ENCODE measurements around the gene FCN1.

FCN1 gene

DNA sequence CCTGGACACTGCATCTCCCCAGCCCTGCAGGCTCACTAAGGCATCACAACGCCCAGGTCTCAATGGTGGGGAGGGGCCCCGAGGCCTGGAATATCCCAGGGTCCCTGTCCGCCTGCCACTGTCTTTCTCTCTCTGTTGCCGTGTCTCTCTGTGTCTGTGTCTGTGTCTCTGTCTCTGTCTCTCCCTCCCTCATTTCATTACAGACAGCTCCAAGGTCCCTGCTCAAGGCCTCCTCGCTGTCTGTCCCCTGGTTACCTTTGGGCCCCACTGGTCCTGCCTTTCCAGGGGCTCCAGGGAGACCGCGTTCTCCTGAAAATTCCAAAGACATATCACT, 3.2 kb downstream of the FCN1 start:
- H3K9me2 ChIP-seq (replicated peaks; ENCODE audit: low read depth, low read length): no peaks in the 10 kb centered on the region
- no peaks in the 10 kb centered on the region for H3K79me2 ChIP-seq (ENCODE audit: insufficient read depth, low read length)
- TF ChIP-seq, protein P1, sequence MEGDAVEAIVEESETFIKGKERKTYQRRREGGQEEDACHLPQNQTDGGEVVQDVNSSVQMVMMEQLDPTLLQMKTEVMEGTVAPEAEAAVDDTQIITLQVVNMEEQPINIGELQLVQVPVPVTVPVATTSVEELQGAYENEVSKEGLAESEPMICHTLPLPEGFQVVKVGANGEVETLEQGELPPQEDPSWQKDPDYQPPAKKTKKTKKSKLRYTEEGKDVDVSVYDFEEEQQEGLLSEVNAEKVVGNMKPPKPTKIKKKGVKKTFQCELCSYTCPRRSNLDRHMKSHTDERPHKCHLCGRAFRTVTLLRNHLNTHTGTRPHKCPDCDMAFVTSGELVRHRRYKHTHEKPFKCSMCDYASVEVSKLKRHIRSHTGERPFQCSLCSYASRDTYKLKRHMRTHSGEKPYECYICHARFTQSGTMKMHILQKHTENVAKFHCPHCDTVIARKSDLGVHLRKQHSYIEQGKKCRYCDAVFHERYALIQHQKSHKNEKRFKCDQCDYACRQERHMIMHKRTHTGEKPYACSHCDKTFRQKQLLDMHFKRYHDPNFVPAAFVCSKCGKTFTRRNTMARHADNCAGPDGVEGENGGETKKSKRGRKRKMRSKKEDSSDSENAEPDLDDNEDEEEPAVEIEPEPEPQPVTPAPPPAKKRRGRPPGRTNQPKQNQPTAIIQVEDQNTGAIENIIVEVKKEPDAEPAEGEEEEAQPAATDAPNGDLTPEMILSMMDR (conservative IDR thresholded peaks at IDR 0.05; ENCODE audit: low read length): no peak
- TF ChIP-seq EZH2phosphoT487 (IDR thresholded peaks at IDR 0.05; ENCODE audit: borderline replicate concordance): no peak
- no peaks in the 10 kb centered on the region for H3F3A ChIP-seq (ENCODE audit: low read depth)
- no peaks in the 10 kb centered on the region for H4K20me1 ChIP-seq (ENCODE audit: insufficient read depth, low read length, poor library complexity, severe bottlenecking)
- H2AFZ ChIP-seq (ENCODE audit: low read length): no peak overlapping the region
- H3K27me3 ChIP-seq (ENCODE audit: insufficient read depth, low read length, poor library complexity, severe bottlenecking): no peaks in the 10 kb centered on the region
- no peaks in the 10 kb centered on the region for H3K36me3 ChIP-seq (ENCODE audit: insufficient read depth, low read length)
- peaks cover 6% of the 10 kb centered on the region for H3K4me1 ChIP-seq (ENCODE audit: insufficient read depth, low read length, poor library complexity, severe bottlenecking)
- no peak overlapping the region for H3K9ac ChIP-seq (ENCODE audit: low read depth, low read length, poor library complexity, severe bottlenecking)
- H3K4me3 ChIP-seq (ENCODE audit: low read length, poor library complexity, severe bottlenecking): no peak overlapping the region
- peaks cover 8% of the 10 kb centered on the region; the same call in 1 of the 2 replicates for H3K9me3 ChIP-seq (ENCODE audit: insufficient read depth, low read depth, low read length)
- H3K4me2 ChIP-seq (ENCODE audit: low read depth, low read length, poor library complexity, severe bottlenecking): no peak overlapping the region

DNA sequence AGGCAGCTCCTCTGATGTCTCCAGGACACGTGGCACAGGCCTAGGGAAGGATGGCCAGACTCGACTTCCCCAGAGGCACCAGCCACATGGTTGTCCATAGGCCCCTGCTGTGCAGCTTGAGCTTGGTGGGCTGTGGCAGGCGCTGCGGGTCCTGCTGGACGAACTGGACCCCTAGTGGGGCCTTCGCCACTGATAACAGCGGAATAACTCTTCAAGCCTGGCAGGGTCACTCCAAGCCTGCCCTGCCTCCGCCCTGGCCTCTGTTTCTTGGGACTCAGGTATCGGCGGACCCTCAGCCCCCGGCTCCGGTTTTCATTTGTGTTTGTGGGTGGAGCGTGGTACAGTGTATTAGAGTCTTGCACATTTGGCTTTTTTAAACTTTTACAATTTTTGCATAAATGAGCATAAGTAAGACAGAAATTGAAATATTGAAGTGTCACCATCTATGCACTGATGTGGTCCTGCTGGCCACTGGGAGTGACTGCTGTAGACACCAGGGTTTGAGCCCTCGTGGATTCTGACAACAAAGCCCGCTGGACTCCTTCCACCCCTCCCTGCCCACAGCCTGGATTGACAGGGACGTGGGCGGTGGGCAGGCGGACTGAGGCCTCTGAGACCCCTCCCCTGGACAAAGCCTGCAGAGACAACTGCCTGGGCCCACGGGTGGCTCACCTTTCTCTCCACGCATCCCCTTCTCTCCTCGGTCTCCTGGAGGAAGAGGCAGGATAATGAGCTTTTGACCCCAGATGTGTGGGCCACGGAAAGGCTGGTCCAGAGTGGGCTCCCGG, 3.8 kb downstream of the FCN1 start:
- H4K20me1 ChIP-seq (ENCODE audit: insufficient read depth, low read length, poor library complexity, severe bottlenecking): no peaks in the 10 kb centered on the region
- no peaks in the 10 kb centered on the region for H3K79me2 ChIP-seq (ENCODE audit: insufficient read depth, low read length)
- H2AFZ ChIP-seq (ENCODE audit: low read length): no peak overlapping the region
- TF ChIP-seq EZH2phosphoT487 (IDR thresholded peaks at IDR 0.05; ENCODE audit: borderline replicate concordance): no peak
- TF ChIP-seq, protein P1 (conservative IDR thresholded peaks at IDR 0.05; ENCODE audit: low read length): no peak
- no peaks in the 10 kb centered on the region for H3K27me3 ChIP-seq (ENCODE audit: insufficient read depth, low read length, poor library complexity, severe bottlenecking)
- H3K9ac ChIP-seq (ENCODE audit: low read depth, low read length, poor library complexity, severe bottlenecking): no peak overlapping the region
- H3K36me3 ChIP-seq (ENCODE audit: insufficient read depth, low read length): no peaks in the 10 kb centered on the region
- no peak overlapping the region for H3K4me2 ChIP-seq (ENCODE audit: low read depth, low read length, poor library complexity, severe bottlenecking)
- H3K9me3 ChIP-seq (ENCODE audit: insufficient read depth, low read depth, low read length): peaks cover 5% of the 10 kb centered on the region; the same call in 1 of the 2 replicates
- no peaks in the 10 kb centered on the region for H3F3A ChIP-seq (ENCODE audit: low read depth)
- no peaks in the 10 kb centered on the region for H3K9me2 ChIP-seq (replicated peaks; ENCODE audit: low read depth, low read length)
- no peak overlapping the region for H3K4me3 ChIP-seq (ENCODE audit: low read length, poor library complexity, severe bottlenecking)
- peaks cover 6% of the 10 kb centered on the region for H3K4me1 ChIP-seq (ENCODE audit: insufficient read depth, low read length, poor library complexity, severe bottlenecking)

DNA sequence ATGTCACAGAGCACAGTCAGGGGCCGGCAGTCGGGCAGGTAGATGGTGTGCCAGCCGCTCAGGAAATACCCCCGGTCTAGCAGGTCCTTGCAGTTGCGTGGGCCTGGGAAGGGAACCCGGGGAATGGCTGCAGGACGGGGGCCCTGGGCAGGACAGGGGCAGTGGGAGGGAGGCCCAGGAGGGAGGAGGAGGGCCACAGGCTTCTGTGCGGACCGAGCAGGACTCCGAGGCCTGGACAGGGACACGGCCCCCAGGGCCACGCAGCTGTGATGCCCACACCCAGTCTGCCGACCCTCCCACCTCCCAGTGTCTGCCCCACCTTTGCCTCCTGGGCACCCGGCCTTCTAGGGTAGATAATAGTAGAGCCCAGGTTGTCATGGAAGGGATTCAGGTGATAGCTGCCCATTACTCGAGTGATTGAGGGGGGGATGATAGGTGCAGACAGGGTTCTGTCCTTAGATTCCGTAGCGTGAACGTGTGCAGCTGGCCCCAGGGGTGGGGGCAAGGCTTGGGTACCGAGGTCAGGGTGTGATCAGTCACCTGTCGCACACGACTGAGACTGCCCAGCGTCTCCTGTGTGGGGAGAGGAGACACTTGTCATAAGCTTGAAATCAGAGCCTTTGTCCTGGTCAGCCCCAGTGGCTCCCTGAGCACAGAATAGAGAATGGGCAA, 4.5 kb downstream of the FCN1 start:
- TF ChIP-seq, protein P1 (conservative IDR thresholded peaks at IDR 0.05; ENCODE audit: low read length): no peak
- no peak for TF ChIP-seq EZH2phosphoT487 (IDR thresholded peaks at IDR 0.05; ENCODE audit: borderline replicate concordance)
- H3K36me3 ChIP-seq (ENCODE audit: insufficient read depth, low read length): no peaks in the 10 kb centered on the region
- no peaks in the 10 kb centered on the region for H3K27me3 ChIP-seq (ENCODE audit: insufficient read depth, low read length, poor library complexity, severe bottlenecking)
- no peak overlapping the region for H3K9ac ChIP-seq (ENCODE audit: low read depth, low read length, poor library complexity, severe bottlenecking)
- H3F3A ChIP-seq (ENCODE audit: low read depth): no peaks in the 10 kb centered on the region
- H2AFZ ChIP-seq (ENCODE audit: low read length): no peak overlapping the region
- no peaks in the 10 kb centered on the region for H3K9me2 ChIP-seq (replicated peaks; ENCODE audit: low read depth, low read length)
- no peak overlapping the region for H3K4me2 ChIP-seq (ENCODE audit: low read depth, low read length, poor library complexity, severe bottlenecking)
- no peak overlapping the region for H3K4me3 ChIP-seq (ENCODE audit: low read length, poor library complexity, severe bottlenecking)
- no peaks in the 10 kb centered on the region for H3K79me2 ChIP-seq (ENCODE audit: insufficient read depth, low read length)
- peaks cover 5% of the 10 kb centered on the region; the same call in 1 of the 2 replicates for H3K9me3 ChIP-seq (ENCODE audit: insufficient read depth, low read depth, low read length)
- H3K4me1 ChIP-seq (ENCODE audit: insufficient read depth, low read length, poor library complexity, severe bottlenecking): peaks cover 6% of the 10 kb centered on the region
- H4K20me1 ChIP-seq (ENCODE audit: insufficient read depth, low read length, poor library complexity, severe bottlenecking): no peaks in the 10 kb centered on the region

All from Loucy (cell line).